SK-N-MC (cell line): ENCODE results near the gene C11orf87.

ENCODE experiments used
- EZH2 ChIP-seq: fragments of 200-600 bp; sonication (generic); IDR thresholded peaks from one replicate; pipeline ENCODE4 v1.6.1; 2017; ENCODE audit warnings: antibody characterized with exemption
- FOXP2 ChIP-seq: optimal IDR thresholded peaks from 2 replicates; pipeline ENCODE3; 2011; ENCODE audit warnings: mild to moderate bottlenecking, moderate library complexity; ENCODE audit not compliant: insufficient read depth; ENCODE audit errors: extremely low read length, control extremely low read depth
- POLR2AphosphoS5 ChIP-seq: IDR thresholded peaks from 2 replicates; pipeline ENCODE4 v1.6.1; 2012; ENCODE audit warnings: mild to moderate bottlenecking, low read depth, low read length, borderline replicate concordance

DNA sequence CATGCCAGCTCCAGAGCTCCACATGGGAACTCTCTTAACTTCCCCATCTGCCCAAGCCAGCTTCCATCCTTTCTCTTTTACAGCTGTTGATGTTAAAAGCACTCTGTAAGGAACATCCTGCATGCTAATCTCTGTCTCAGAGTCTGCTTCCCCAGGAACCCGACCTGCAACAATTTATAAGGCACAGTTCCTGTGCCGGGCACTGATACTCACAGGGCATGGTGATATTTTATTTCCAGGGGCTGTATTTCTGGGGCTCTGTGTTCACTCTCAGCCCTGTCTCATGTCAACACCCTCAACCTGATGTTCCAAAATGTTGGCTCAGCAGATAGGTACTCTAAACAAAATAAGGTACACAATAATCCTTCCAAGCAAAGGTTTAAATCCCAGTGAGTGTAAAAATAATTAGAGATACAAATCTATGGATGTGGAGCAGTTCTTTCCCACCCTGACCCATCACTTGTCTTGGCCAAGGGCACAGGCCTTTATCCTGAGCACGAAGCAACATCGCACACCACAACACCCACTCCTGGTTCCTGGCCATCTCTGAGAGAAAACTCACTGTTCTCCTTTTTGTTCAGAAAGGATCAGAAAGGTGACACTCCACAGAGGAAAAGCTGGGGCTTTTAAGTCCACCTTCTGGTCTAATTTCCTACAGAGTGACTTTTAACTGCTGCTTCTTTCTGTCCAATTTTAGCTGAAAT is 44.8 kb upstream of the C11orf87 start:
- TF ChIP-seq EZH2 (no peak), POLR2AphosphoS5 (no peak), FOXP2 (no peak)
